Memory B cell (primary cell): Measurements from ENCODE around the gene HDAC10.

Source experiments
- ATAC-seq: fragments of 150-1000 bp; cut with Tn5 transposase; 2 replicates; pipeline ENCODE4 v1.10.0; 2021; ENCODE audit warnings: low read depth, mild to moderate bottlenecking, moderate library complexity
- DNase-seq, 2 donors: peaks; one replicate each; pipeline ENCODE4 v3.0.0; 2022; ENCODE audit warnings: low spot score in 2 of 2
- H3K27ac Mint-ChIP-seq: one replicate; pipeline ENCODE4 v1.8.0; 2022; ENCODE audit warnings: mild to moderate bottlenecking, moderate library complexity, mixed read lengths
- H3K27me3 Mint-ChIP-seq: one replicate; pipeline ENCODE4 v1.8.0; 2022; ENCODE audit warnings: mixed read lengths
- H3K36me3 Mint-ChIP-seq: one replicate; pipeline ENCODE4 v1.8.0; 2022; ENCODE audit warnings: mild to moderate bottlenecking, mixed read lengths
- H3K4me1 Mint-ChIP-seq: one replicate; pipeline ENCODE4 v1.8.0; 2022; ENCODE audit warnings: mixed read lengths
- H3K4me3 Mint-ChIP-seq: one replicate; pipeline ENCODE4 v1.8.0; 2022; ENCODE audit warnings: mild to moderate bottlenecking, moderate library complexity, mixed read lengths
- H3K9me3 Mint-ChIP-seq: one replicate; pipeline ENCODE4 v1.8.0; 2022; ENCODE audit warnings: mixed read lengths

The HDAC10 gene

GRCh38 chr22:50258361-50259292 is 7.6 kb upstream of the HDAC10 start:
- ATAC-seq (peak; percentile 24), DNase-seq (no peak)
- Mint-ChIP-seq H3K9me3 (no peaks in the 10 kb centered on the region), H3K36me3 (no peaks in the 10 kb centered on the region), H3K4me3 (peak overlapping the region; percentile 55), H3K4me1 (peaks cover 6% of the 10 kb centered on the region), H3K27me3 (peaks cover 12% of the 10 kb centered on the region), H3K27ac (no peak overlapping the region)

- Mint-ChIP-seq H3K9me3 (no peaks in the 10 kb centered on the region), H3K4me3 (no peak overlapping the region), H3K36me3 (no peaks in the 10 kb centered on the region), H3K4me1 (peaks cover 6% of the 10 kb centered on the region), H3K27ac (no peak overlapping the region), H3K27me3 (peaks cover 12% of the 10 kb centered on the region)
- ATAC-seq = no peak
- DNase-seq = no peak
These were observed 6.6 kb upstream of the HDAC10 start for GRCh38 chr22:50257451-50258360.

GRCh38 chr22:50257041-50257440 is 6.0 kb upstream of the HDAC10 start:
- Mint-ChIP-seq H3K27me3 (peaks cover 8% of the 10 kb centered on the region), H3K4me3 (no peak overlapping the region), H3K36me3 (no peaks in the 10 kb centered on the region), H3K9me3 (no peaks in the 10 kb centered on the region), H3K4me1 (peaks cover 2% of the 10 kb centered on the region), H3K27ac (no peak overlapping the region)
- ATAC-seq (no peak), DNase-seq (no peak)

GRCh38 chr22:50256258-50256862 is 5.3 kb upstream of the HDAC10 start:
- no peak overlapping the region for H3K27ac Mint-ChIP-seq

GRCh38 chr22:50255607-50256006 is 4.5 kb upstream of the HDAC10 start:
- H3K4me1 Mint-ChIP-seq = peaks cover 2% of the 10 kb centered on the region
- no peaks in the 10 kb centered on the region for H3K9me3 Mint-ChIP-seq
- ATAC-seq (no peak), DNase-seq (no peak)
- no peak overlapping the region for H3K27ac Mint-ChIP-seq
- H3K36me3 Mint-ChIP-seq = no peaks in the 10 kb centered on the region
- H3K27me3 Mint-ChIP-seq = peaks cover 6% of the 10 kb centered on the region
- no peak overlapping the region for H3K4me3 Mint-ChIP-seq

More at GRCh38 chr22:50256258-50256862, 5.3 kb upstream of the HDAC10 start:
- ATAC-seq (no peak), DNase-seq (no peak)
- Mint-ChIP-seq H3K9me3 (no peaks in the 10 kb centered on the region), H3K4me1 (peaks cover 2% of the 10 kb centered on the region), H3K36me3 (no peaks in the 10 kb centered on the region), H3K4me3 (no peak overlapping the region), H3K27me3 (peaks cover 6% of the 10 kb centered on the region)

- Mint-ChIP-seq H3K4me3 (no peak overlapping the region), H3K9me3 (no peaks in the 10 kb centered on the region), H3K36me3 (no peaks in the 10 kb centered on the region), H3K4me1 (peaks cover 2% of the 10 kb centered on the region), H3K27me3 (peaks cover 6% of the 10 kb centered on the region), H3K27ac (no peak overlapping the region)
- ATAC-seq (no peak), DNase-seq (no peak)
These were observed 4.0 kb upstream of the HDAC10 start for GRCh38 chr22:50255099-50255498.

GRCh38 chr22:50253941-50254340 is 2.9 kb upstream of the HDAC10 start:
- DNase-seq (no peak), ATAC-seq (no peak)
- Mint-ChIP-seq H3K4me3 (no peak overlapping the region), H3K36me3 (no peaks in the 10 kb centered on the region), H3K27ac (no peak overlapping the region), H3K9me3 (no peaks in the 10 kb centered on the region), H3K4me1 (peaks cover 2% of the 10 kb centered on the region), H3K27me3 (peaks cover 5% of the 10 kb centered on the region)

GRCh38 chr22:50253046-50253915 is 2.2 kb upstream of the HDAC10 start:
- ATAC-seq (no peak), DNase-seq (no peak)
- no peaks in the 10 kb centered on the region for H3K9me3 Mint-ChIP-seq
- no peaks in the 10 kb centered on the region for H3K27me3 Mint-ChIP-seq
- H3K36me3 Mint-ChIP-seq = no peaks in the 10 kb centered on the region
- H3K27ac Mint-ChIP-seq = no peak overlapping the region
- no peak overlapping the region for H3K4me3 Mint-ChIP-seq
- H3K4me1 Mint-ChIP-seq = peaks cover 2% of the 10 kb centered on the region

- Mint-ChIP-seq H3K9me3 (no peaks in the 10 kb centered on the region), H3K27me3 (no peaks in the 10 kb centered on the region), H3K4me3 (peak overlapping the region; percentile 59), H3K4me1 (peaks cover 8% of the 10 kb centered on the region), H3K27ac (no peak overlapping the region), H3K36me3 (no peaks in the 10 kb centered on the region)
- ATAC-seq = peak; percentile 67
- peak; percentile 67 to 77 for DNase-seq
These were observed 1.3 kb upstream of the HDAC10 start for GRCh38 chr22:50252082-50253045.

GRCh38 chr22:50251477-50252081 is 514 bp upstream of the HDAC10 start:
- peak overlapping the region; percentile 58 for H3K27ac Mint-ChIP-seq
- peak; percentile 9 for ATAC-seq

GRCh38 chr22:50250249-50250554 is 863 bp downstream of the HDAC10 start:
- Mint-ChIP-seq H3K36me3 (no peaks in the 10 kb centered on the region), H3K4me1 (peaks cover 10% of the 10 kb centered on the region), H3K27ac (peak overlapping the region; percentile 35), H3K9me3 (no peaks in the 10 kb centered on the region), H3K27me3 (no peaks in the 10 kb centered on the region), H3K4me3 (peak overlapping the region; percentile 80)
- DNase-seq (no peak), ATAC-seq (no peak)

More at GRCh38 chr22:50251477-50252081, 514 bp upstream of the HDAC10 start:
- Mint-ChIP-seq H3K9me3 (no peaks in the 10 kb centered on the region), H3K4me3 (peak overlapping the region; percentile 80), H3K36me3 (no peaks in the 10 kb centered on the region), H3K4me1 (peaks cover 10% of the 10 kb centered on the region), H3K27me3 (no peaks in the 10 kb centered on the region)
- DNase-seq = no peak
